Activated T-helper 2 cell treated with anti-CD3 and anti-CD28 coated beads, Interferon-gamma antibody, Interleukin-2, Interleukin-4, amounts not matched to agents 10 μg/mL and 5 μg/mL and 100 μg/mL, durations not matched to agents 14 hours and 24 hours and 36 hours (primary cell): ENCODE measurements around the gene DPP8. TPM values are rescaled to one million over a fixed set of nuclear protein-coding genes. Genes with fewer than 3 reads are reported as not detected.
A peak's percentile ranks its signal among the peaks of the same experiment; 100 is the strongest.
"Not testable (repeated sequence)": the region's sequence is repeated elsewhere in the genome, so short reads cannot be mapped to it uniquely, and the experiment has no call there.

ENCODE experiments used
- DNase-seq: peaks from one replicate; pipeline ENCODE4 v3.0.0; 2021; ENCODE audit warnings: low spot score
- H3K27ac Mint-ChIP-seq: one replicate; pipeline ENCODE4 v1.8.0; 2021; ENCODE audit warnings: mixed read lengths
- H3K27me3 Mint-ChIP-seq: one replicate; pipeline ENCODE4 v1.8.0; 2021; ENCODE audit warnings: low read depth, mixed read lengths
- H3K36me3 Mint-ChIP-seq: one replicate; pipeline ENCODE4 v1.8.0; 2021; ENCODE audit warnings: low read depth, mixed read lengths
- H3K4me1 Mint-ChIP-seq: one replicate; pipeline ENCODE4 v1.8.0; 2021; ENCODE audit warnings: low read depth, mixed read lengths
- H3K4me3 Mint-ChIP-seq: one replicate; pipeline ENCODE4 v1.8.0; 2021; ENCODE audit warnings: low read depth, mild to moderate bottlenecking, moderate library complexity, mixed read lengths
- H3K9me3 Mint-ChIP-seq: one replicate; pipeline ENCODE4 v1.8.0; 2021; ENCODE audit warnings: mixed read lengths
- intact Hi-C: fragments of 100-400 bp; cut with micrococcal nuclease; formaldehyde crosslinking; loops from one replicate; pipeline ENCODE4 v1.15.1; 2023
- total RNA-seq: library from RNA; stranded (reverse); gene quantifications from 2 replicates; pipeline ENCODE4 v1.2.3, GENCODE V29; 2022

DPP8 gene
- total RNA-seq, 1 donor from 2014 or later: 32.3 TPM

GRCh38 chr15:65404186-65404872 lies 113.2 kb downstream of the DPP8 start:
- no peak overlapping the region for H3K4me3 Mint-ChIP-seq
- no peaks in the 10 kb centered on the region for H3K36me3 Mint-ChIP-seq
- intact Hi-C loops: loop anchor here (5.0 kb wide), 1 partner anchor 87 kb away; no protein-coding TSS in a partner anchor
- H3K27ac Mint-ChIP-seq: no peak overlapping the region
- DNase-seq: no peak
- peaks cover 3% of the 10 kb centered on the region for H3K4me1 Mint-ChIP-seq
- no peaks in the 10 kb centered on the region for H3K9me3 Mint-ChIP-seq
- H3K27me3 Mint-ChIP-seq: peaks cover 29% of the 10 kb centered on the region

- peaks cover 30% of the 10 kb centered on the region for H3K27me3 Mint-ChIP-seq
- H3K27ac Mint-ChIP-seq: no peak overlapping the region
- H3K9me3 Mint-ChIP-seq: no peaks in the 10 kb centered on the region
- H3K4me1 Mint-ChIP-seq: peaks cover 2% of the 10 kb centered on the region
- DNase-seq: no peak
- H3K4me3 Mint-ChIP-seq: no peak overlapping the region
- no peaks in the 10 kb centered on the region for H3K36me3 Mint-ChIP-seq
- intact Hi-C loops: loop anchor here (5.0 kb wide), 1 partner anchor 86 kb away; no protein-coding TSS in a partner anchor
Observed at GRCh38 chr15:65402961-65403360, 114.5 kb downstream of the DPP8 start.

GRCh38 chr15:65401611-65402240 lies 115.8 kb downstream of the DPP8 start:
- H3K4me1 Mint-ChIP-seq: peaks cover 5% of the 10 kb centered on the region
- no peak for DNase-seq
- intact Hi-C loops: loop anchor here (2.0 to 5.0 kb wide), 2 partner anchors 17 to 84 kb away; no protein-coding TSS in a partner anchor
- no peak overlapping the region for H3K4me3 Mint-ChIP-seq
- H3K36me3 Mint-ChIP-seq: no peaks in the 10 kb centered on the region
- H3K9me3 Mint-ChIP-seq: no peaks in the 10 kb centered on the region
- peaks cover 37% of the 10 kb centered on the region for H3K27me3 Mint-ChIP-seq
- H3K27ac Mint-ChIP-seq: no peak overlapping the region

GRCh38 chr15:65400760-65401610 lies 116.5 kb downstream of the DPP8 start:
- H3K4me1 Mint-ChIP-seq: peaks cover 5% of the 10 kb centered on the region
- H3K9me3 Mint-ChIP-seq: no peaks in the 10 kb centered on the region
- H3K4me3 Mint-ChIP-seq: no peak overlapping the region
- peaks cover 44% of the 10 kb centered on the region for H3K27me3 Mint-ChIP-seq
- H3K27ac Mint-ChIP-seq: no peak overlapping the region
- no peaks in the 10 kb centered on the region for H3K36me3 Mint-ChIP-seq
- DNase-seq: peak; percentile 26
- intact Hi-C loops: loop anchor here (2.0 to 5.0 kb wide), 2 partner anchors 16 to 84 kb away; no protein-coding TSS in a partner anchor

- peaks cover 48% of the 10 kb centered on the region for H3K27me3 Mint-ChIP-seq
Observed at GRCh38 chr15:65399997-65400396, 117.5 kb downstream of the DPP8 start.

GRCh38 chr15:65399001-65399706 lies 118.3 kb downstream of the DPP8 start:
- Mint-ChIP-seq H3K27ac (no peak overlapping the region), H3K36me3 (no peaks in the 10 kb centered on the region), H3K27me3 (peaks cover 55% of the 10 kb centered on the region), H3K4me3 (no peak overlapping the region), H3K4me1 (peaks cover 5% of the 10 kb centered on the region), H3K9me3 (no peaks in the 10 kb centered on the region)
- no peak for DNase-seq
- intact Hi-C loops: no loop called here

More at GRCh38 chr15:65399997-65400396, 117.5 kb downstream of the DPP8 start:
- Mint-ChIP-seq H3K4me3 (no peak overlapping the region), H3K36me3 (no peaks in the 10 kb centered on the region), H3K9me3 (no peaks in the 10 kb centered on the region), H3K27ac (no peak overlapping the region), H3K4me1 (peaks cover 5% of the 10 kb centered on the region)
- intact Hi-C loops: loop anchor here (2.0 to 5.0 kb wide), 2 partner anchors 15 to 83 kb away; no protein-coding TSS in a partner anchor
- DNase-seq: no peak

GRCh38 chr15:65398486-65398885 lies 119.0 kb downstream of the DPP8 start:
- H3K4me3 Mint-ChIP-seq, H3K4me1 Mint-ChIP-seq, H3K36me3 Mint-ChIP-seq, intact Hi-C loops, DNase-seq, H3K9me3 Mint-ChIP-seq, H3K27ac Mint-ChIP-seq: not testable (repeated sequence)
- peaks cover 62% of the 10 kb centered on the region for H3K27me3 Mint-ChIP-seq

GRCh38 chr15:65396965-65397317 lies 120.5 kb downstream of the DPP8 start:
- H3K4me3 Mint-ChIP-seq: no peak overlapping the region

GRCh38 chr15:65396283-65396964 lies 121.1 kb downstream of the DPP8 start:
- intact Hi-C loops: no loop called here
- no peak for DNase-seq
- no peak overlapping the region for H3K4me3 Mint-ChIP-seq
- H3K4me1 Mint-ChIP-seq: peaks cover 5% of the 10 kb centered on the region
- no peaks in the 10 kb centered on the region for H3K36me3 Mint-ChIP-seq
- peaks cover 69% of the 10 kb centered on the region for H3K27me3 Mint-ChIP-seq
- no peak overlapping the region for H3K27ac Mint-ChIP-seq
- no peaks in the 10 kb centered on the region for H3K9me3 Mint-ChIP-seq

More at GRCh38 chr15:65396965-65397317, 120.5 kb downstream of the DPP8 start:
- H3K4me1 Mint-ChIP-seq: peaks cover 5% of the 10 kb centered on the region
- intact Hi-C loops: no loop called here
- no peak overlapping the region for H3K27ac Mint-ChIP-seq
- H3K27me3 Mint-ChIP-seq: peaks cover 67% of the 10 kb centered on the region
- no peaks in the 10 kb centered on the region for H3K9me3 Mint-ChIP-seq
- DNase-seq: no peak
- H3K36me3 Mint-ChIP-seq: no peaks in the 10 kb centered on the region

GRCh38 chr15:65395567-65396202 lies 121.8 kb downstream of the DPP8 start:
- H3K9me3 Mint-ChIP-seq: no peaks in the 10 kb centered on the region
- intact Hi-C loops: no loop called here
- no peak overlapping the region for H3K27ac Mint-ChIP-seq
- H3K27me3 Mint-ChIP-seq: peaks cover 66% of the 10 kb centered on the region
- H3K4me3 Mint-ChIP-seq: no peak overlapping the region
- no peak for DNase-seq
- H3K36me3 Mint-ChIP-seq: no peaks in the 10 kb centered on the region
- peaks cover 3% of the 10 kb centered on the region for H3K4me1 Mint-ChIP-seq

- Mint-ChIP-seq H3K27ac (no peak overlapping the region), H3K36me3 (no peaks in the 10 kb centered on the region), H3K27me3 (peaks cover 62% of the 10 kb centered on the region), H3K4me3 (no peak overlapping the region), H3K4me1 (peaks cover 3% of the 10 kb centered on the region), H3K9me3 (no peaks in the 10 kb centered on the region)
- DNase-seq: no peak
- intact Hi-C loops: no loop called here
Observed at GRCh38 chr15:65394936-65395335, 122.6 kb downstream of the DPP8 start.
